Brain microvascular endothelial cell (primary cell): ENCODE results near the gene LHFPL2.
A peak's percentile ranks its signal among the peaks of the same experiment; 100 is the strongest.

Source experiments
- DNase-seq: peaks from one replicate; pipeline ENCODE4 v3.0.0-alpha.2; 2020
- H3K27ac ChIP-seq: fragments of 250-450 bp; sonication (Bioruptor Pico); 2 replicates; pipeline ENCODE4 v1.5.1; 2020; ENCODE audit warnings: mild to moderate bottlenecking, moderate library complexity
- H3K27me3 ChIP-seq: fragments of 250-450 bp; sonication (Bioruptor Pico); replicated peaks from 2 replicates; pipeline ENCODE4 v1.5.1; 2020; ENCODE audit warnings: mild to moderate bottlenecking
- H3K36me3 ChIP-seq: fragments of 250-450 bp; sonication (Bioruptor Pico); replicated peaks from 2 replicates; pipeline ENCODE4 v1.5.1; 2020; ENCODE audit warnings: mild to moderate bottlenecking
- H3K4me3 ChIP-seq: 2 replicates; pipeline ENCODE4 v1.5.1; 2011; ENCODE audit warnings: low read depth, mild to moderate bottlenecking, control low read depth, low read length, moderate library complexity
- in situ Hi-C: cut with HindIII; loops from 2 replicates; pipeline ENCODE4 v1.10.0; 2017; ENCODE audit warnings: low sequenced_read_pairs, low pct_ligation_motif_present
- TF ChIP-seq, protein P1 (sequence below): IDR thresholded peaks from 2 replicates; pipeline ENCODE4 v1.5.1; 2011; ENCODE audit warnings: low read depth, mild to moderate bottlenecking, moderate library complexity, low read length, control low read depth, inconsistent platforms; ENCODE audit errors: missing control alignments

The LHFPL2 gene

DNA sequence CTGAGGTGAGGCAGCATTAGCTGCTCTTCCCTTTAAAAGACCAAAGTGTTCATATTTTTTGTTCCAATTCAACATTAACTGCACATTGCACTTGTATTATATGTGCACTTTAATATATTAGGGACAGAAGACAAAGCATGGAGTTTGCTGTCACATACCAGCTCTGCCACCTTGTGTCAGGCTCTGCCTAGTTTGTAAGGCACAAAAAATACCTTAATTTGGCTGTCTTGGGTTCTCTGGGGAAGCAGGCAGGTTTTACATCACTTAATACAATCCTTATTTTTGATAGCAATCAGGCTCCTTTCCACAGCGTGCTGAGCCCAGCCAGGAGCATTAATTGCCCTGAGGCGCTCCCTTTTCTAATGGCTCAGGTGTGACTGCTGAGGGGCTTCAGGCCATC, 156.3 kb downstream of the LHFPL2 start:
- peaks cover 30% of the 10 kb centered on the region for H3K36me3 ChIP-seq
- DNase-seq: no peak
- no peaks in the 10 kb centered on the region for H3K27me3 ChIP-seq
- H3K4me3 ChIP-seq: no peak overlapping the region
- H3K27ac ChIP-seq: no peak overlapping the region
- TF ChIP-seq, protein P1, sequence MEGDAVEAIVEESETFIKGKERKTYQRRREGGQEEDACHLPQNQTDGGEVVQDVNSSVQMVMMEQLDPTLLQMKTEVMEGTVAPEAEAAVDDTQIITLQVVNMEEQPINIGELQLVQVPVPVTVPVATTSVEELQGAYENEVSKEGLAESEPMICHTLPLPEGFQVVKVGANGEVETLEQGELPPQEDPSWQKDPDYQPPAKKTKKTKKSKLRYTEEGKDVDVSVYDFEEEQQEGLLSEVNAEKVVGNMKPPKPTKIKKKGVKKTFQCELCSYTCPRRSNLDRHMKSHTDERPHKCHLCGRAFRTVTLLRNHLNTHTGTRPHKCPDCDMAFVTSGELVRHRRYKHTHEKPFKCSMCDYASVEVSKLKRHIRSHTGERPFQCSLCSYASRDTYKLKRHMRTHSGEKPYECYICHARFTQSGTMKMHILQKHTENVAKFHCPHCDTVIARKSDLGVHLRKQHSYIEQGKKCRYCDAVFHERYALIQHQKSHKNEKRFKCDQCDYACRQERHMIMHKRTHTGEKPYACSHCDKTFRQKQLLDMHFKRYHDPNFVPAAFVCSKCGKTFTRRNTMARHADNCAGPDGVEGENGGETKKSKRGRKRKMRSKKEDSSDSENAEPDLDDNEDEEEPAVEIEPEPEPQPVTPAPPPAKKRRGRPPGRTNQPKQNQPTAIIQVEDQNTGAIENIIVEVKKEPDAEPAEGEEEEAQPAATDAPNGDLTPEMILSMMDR: no peak
- in situ Hi-C loops: no loop called here

DNA sequence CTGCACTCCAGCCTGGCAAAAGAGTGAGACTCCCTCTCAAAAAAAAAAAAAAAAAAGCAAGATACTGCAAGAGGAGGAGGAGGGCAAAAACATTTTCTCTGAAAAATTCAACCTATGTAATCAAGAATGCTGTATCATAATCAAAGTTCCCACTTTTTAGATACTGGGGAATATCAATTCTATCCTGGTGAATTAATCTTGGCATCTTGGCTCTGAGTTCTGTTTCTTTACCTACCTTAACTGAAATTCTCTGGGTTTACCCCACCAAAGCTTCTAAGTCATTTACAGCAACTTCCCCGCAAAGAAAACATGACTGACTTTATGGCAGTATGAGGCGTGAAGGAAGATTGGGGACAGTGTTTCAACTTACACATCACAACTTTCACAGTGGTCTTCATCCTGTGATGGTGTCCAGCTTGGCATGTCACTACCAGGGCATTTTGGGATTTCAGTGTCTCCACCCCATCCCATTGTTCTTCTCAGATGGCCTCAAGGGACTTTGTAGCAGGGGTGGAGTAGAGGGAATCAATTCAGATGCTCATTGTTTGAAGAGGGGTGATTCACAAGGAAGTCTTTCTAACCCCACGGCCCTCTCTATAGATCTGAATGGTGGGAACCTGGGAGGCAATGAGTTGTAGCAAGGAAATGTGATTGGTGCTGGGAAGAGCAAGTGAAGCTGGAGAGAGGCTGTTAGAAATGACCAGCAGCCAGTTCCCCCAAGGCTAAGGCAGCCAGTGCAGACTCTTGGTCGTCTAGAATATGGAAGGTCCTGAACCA, 157.7 kb downstream of the LHFPL2 start:
- Histone ChIP-seq H3K27ac (peak overlapping the region; percentile 19), H3K27me3 (no peaks in the 10 kb centered on the region), H3K36me3 (peaks cover 39% of the 10 kb centered on the region), H3K4me3 (no peak overlapping the region)
- DNase-seq: no peak
- TF ChIP-seq, protein P1: no peak
- in situ Hi-C loops: no loop called here

DNA sequence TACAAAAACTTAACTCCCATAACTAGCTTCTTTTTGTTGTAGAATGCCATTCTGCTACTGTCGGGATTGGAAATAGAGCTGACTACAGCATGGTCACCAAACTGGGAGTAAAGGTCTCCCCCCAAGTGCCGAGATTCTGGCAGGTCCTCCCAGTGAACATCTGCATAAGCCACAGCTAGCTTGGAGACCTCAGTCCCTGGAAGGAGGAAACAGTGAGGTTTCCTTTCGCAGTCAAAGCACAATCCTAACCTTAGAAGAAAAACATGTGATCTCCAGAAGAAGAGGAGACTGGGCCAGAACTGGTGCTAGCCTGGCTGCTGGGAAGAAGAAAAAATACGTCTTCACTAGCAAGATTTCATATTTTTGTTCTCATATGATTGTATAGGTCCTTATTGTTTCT, 160.7 kb downstream of the LHFPL2 start:
- Histone ChIP-seq H3K27ac (no peak overlapping the region), H3K36me3 (peaks cover 39% of the 10 kb centered on the region), H3K27me3 (no peaks in the 10 kb centered on the region), H3K4me3 (no peak overlapping the region)
- no peak for DNase-seq
- TF ChIP-seq, protein P1: no peak
- in situ Hi-C loops: no loop called here

DNA sequence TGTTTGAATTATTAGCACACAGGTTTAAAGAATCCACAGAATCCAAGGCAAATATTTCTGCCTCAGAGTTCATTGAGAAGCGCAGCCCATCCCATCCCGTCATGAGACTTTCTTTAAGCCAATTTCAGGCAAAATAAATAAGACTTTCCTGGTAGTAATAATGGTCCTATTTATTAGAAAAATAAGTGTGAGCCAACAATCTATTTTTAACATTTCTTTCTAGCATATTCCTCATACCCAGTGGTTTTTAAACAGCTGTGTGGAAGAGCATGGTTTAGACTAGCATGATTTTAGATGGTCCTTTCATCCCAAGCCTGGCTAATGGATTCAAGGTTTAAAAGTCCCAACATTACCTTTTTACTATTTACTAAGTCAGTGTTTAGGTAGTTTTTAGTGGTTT, 162.4 kb downstream of the LHFPL2 start:
- Histone ChIP-seq H3K4me3 (no peak overlapping the region), H3K27ac (no peak overlapping the region), H3K27me3 (no peaks in the 10 kb centered on the region), H3K36me3 (peaks cover 35% of the 10 kb centered on the region)
- TF ChIP-seq, protein P1: no peak
- no peak for DNase-seq
- in situ Hi-C loops: no loop called here

DNA sequence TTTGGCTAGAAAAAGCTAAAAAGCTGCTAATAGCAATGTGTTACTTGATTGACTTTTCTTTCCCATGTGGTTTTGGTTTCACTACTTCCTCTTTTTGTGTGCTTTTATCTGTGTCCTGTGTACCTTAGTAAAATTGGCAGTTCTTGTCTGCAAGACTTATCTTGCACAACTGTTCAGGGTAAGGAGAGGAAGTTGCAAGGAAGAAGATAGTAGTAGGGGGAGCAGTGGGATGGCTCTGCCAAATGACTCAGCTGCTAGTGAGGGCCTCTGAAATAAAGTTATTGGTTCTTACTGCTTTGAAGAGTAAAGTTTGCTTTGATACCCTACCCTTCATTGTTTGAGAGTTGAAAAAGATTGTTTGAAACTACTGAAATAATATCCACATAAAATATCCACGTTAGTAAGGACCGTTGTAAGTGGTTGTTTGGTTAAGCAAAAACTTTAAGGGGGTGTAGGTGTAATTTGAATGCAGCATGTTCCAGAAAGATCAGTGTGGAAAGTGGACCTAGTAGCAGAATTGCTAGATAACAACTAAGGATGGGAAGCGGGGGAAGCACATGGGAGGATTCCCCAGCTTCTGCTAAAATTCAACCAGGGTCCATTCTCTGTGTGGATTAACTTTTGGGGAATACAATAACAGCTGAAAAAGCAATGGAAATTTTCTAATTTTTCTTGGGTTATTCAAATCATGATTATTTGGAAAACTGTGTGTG, 164.6 kb downstream of the LHFPL2 start:
- no peaks in the 10 kb centered on the region for H3K27me3 ChIP-seq
- in situ Hi-C loops: no loop called here
- H3K27ac ChIP-seq: peak overlapping the region; percentile 13
- TF ChIP-seq, protein P1: no peak
- peak; percentile 56 for DNase-seq
- H3K36me3 ChIP-seq: peaks cover 27% of the 10 kb centered on the region
- H3K4me3 ChIP-seq: no peak overlapping the region
